Progenitor cell of endocrine pancreas (in vitro differentiated cells): ENCODE results near the gene CELF4. TPM values are rescaled to one million over a fixed set of nuclear protein-coding genes. Genes with fewer than 3 reads are reported as not detected.

Source experiments
- DNase-seq: peaks from one replicate; pipeline ENCODE4 v3.0.0; 2021; ENCODE audit warnings: low spot score; ENCODE audit not compliant: unreplicated experiment
- H3K27ac Mint-ChIP-seq: 2 replicates; pipeline ENCODE4 v1.8.0; 2021; ENCODE audit warnings: mild to moderate bottlenecking, moderate library complexity, mixed read lengths
- H3K27me3 Mint-ChIP-seq: 2 replicates; pipeline ENCODE4 v1.8.0; 2021; ENCODE audit warnings: mixed read lengths
- H3K36me3 Mint-ChIP-seq: 2 replicates; pipeline ENCODE4 v1.8.0; 2022; ENCODE audit warnings: mixed read lengths; ENCODE audit not compliant: insufficient read depth
- H3K4me1 Mint-ChIP-seq: 2 replicates; pipeline ENCODE4 v1.8.0; 2021; ENCODE audit warnings: low read depth, mixed read lengths
- H3K4me3 Mint-ChIP-seq: 2 replicates; pipeline ENCODE4 v1.8.0; 2021; ENCODE audit warnings: low read depth, mild to moderate bottlenecking, moderate library complexity, mixed read lengths
- H3K9me3 Mint-ChIP-seq: 2 replicates; pipeline ENCODE4 v1.8.0; 2021; ENCODE audit warnings: low read depth, mixed read lengths
- CTCF ChIP-seq: fragments of 200-600 bp; sonication (generic); IDR thresholded peaks from one replicate; pipeline ENCODE4 v1.5.0; 2021; ENCODE audit warnings: antibody characterized with exemption, mild to moderate bottlenecking; ENCODE audit not compliant: unreplicated experiment
- total RNA-seq: library from RNA; stranded (reverse); gene quantifications from 2 replicates; pipeline ENCODE4 v1.2.1, GENCODE V29; 2021

Gene CELF4
- total RNA-seq, 1 donor from 2014 or later, result 4.6 TPM

GRCh38 chr18:37534627-37535026 is 31.0 kb downstream of the CELF4 start:
- peaks cover 7% of the 10 kb centered on the region for H3K4me1 Mint-ChIP-seq
- no peaks in the 10 kb centered on the region for H3K9me3 Mint-ChIP-seq
- H3K36me3 Mint-ChIP-seq, result no peaks in the 10 kb centered on the region
- DNase-seq, result no peak
- H3K4me3 Mint-ChIP-seq, result no peak overlapping the region
- peaks cover 63% of the 10 kb centered on the region for H3K27me3 Mint-ChIP-seq
- no peak for TF ChIP-seq CTCF
- H3K27ac Mint-ChIP-seq, result no peak overlapping the region

GRCh38 chr18:37533647-37534584 is 31.7 kb downstream of the CELF4 start:
- H3K27ac Mint-ChIP-seq, result no peak overlapping the region
- no peak for DNase-seq
- H3K4me3 Mint-ChIP-seq, result no peak overlapping the region
- peaks cover 59% of the 10 kb centered on the region for H3K27me3 Mint-ChIP-seq
- peak; percentile 44 for TF ChIP-seq CTCF
- no peaks in the 10 kb centered on the region for H3K36me3 Mint-ChIP-seq
- H3K9me3 Mint-ChIP-seq, result no peaks in the 10 kb centered on the region
- H3K4me1 Mint-ChIP-seq, result peaks cover 7% of the 10 kb centered on the region

GRCh38 chr18:37532917-37533316 is 32.7 kb downstream of the CELF4 start:
- Mint-ChIP-seq H3K4me3 (no peak overlapping the region), H3K36me3 (no peaks in the 10 kb centered on the region), H3K9me3 (no peaks in the 10 kb centered on the region), H3K27me3 (peaks cover 56% of the 10 kb centered on the region), H3K27ac (no peak overlapping the region), H3K4me1 (peaks cover 5% of the 10 kb centered on the region)
- TF ChIP-seq CTCF, result no peak
- no peak for DNase-seq

DNA sequence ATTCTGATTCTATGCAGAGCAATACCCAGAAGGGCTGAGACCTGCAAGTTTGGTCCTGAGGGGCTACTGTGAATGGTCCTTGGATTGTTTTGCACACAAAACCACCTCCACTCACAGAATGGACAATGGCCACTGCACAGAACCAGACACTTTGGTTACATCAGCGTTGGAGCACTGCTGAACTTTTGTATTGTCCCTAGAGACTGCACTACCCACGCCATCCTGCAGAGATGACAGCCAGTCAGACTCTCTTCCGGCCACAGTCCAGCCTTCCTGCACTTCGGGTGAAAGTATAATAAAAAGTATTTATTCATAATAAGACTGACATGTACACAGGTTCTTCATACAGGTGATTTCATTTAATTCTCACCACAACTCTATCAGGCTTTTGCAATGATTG is 35.7 kb downstream of the CELF4 start:
- TF ChIP-seq CTCF, result no peak
- Mint-ChIP-seq H3K27ac (no peak overlapping the region), H3K4me1 (peaks cover 9% of the 10 kb centered on the region), H3K9me3 (no peaks in the 10 kb centered on the region), H3K27me3 (peaks cover 56% of the 10 kb centered on the region), H3K36me3 (no peaks in the 10 kb centered on the region), H3K4me3 (no peak overlapping the region)
- DNase-seq, result no peak

DNA sequence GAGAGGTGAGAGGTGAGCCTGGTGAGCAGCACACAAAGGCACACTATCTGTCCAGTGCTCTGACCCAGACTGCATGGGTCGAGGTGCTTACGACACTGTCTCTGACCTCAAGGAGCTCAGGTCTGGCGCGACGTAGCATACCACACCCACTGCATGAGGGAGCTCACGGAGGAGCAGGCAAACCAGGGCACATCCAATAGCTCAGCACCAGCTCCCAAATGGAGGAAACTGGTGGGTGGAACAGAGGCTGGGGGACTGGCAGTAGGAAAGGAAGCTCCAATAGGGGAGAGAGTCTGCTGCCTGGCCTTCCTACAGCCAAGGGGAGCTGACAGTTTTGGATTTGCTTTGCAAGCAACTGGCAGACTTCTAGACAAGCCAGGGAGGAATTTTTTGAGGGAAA is 36.3 kb downstream of the CELF4 start:
- Mint-ChIP-seq H3K36me3 (no peaks in the 10 kb centered on the region), H3K4me1 (peaks cover 11% of the 10 kb centered on the region), H3K27me3 (peaks cover 57% of the 10 kb centered on the region), H3K9me3 (no peaks in the 10 kb centered on the region), H3K4me3 (no peak overlapping the region), H3K27ac (no peak overlapping the region)
- no peak for DNase-seq
- TF ChIP-seq CTCF, result no peak
